ENCODE results near the gene CHTF8.

The CHTF8 gene

DNA sequence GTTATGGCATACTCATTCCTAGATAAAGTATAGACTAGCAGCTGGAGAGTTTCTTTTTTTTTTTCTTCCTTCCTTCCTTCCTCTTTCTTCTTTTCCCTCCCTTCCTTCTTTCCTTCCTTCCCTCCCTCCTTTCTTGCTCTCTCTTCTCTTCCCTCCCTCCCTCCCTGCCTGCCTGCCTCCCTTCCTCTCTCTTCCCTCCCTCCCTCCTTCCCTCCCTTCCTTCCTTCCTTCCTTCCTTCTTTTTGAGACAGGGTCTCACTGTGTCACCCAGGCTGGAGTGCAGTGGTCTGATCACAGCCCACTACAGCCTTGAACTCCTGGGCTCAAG, 47.6 kb upstream of the CHTF8 start:
- ChIA-PET POLR2A (interaction anchor here (0.7 kb wide), 1 partner anchor 50 kb away, joined by 3 read pairs; no protein-coding TSS in a partner anchor), CTCF (interaction anchor here (0.6 to 1.0 kb wide), 4 partner anchors 11 to 108 kb away, joined by 4 to 5 read pairs (median 4); no protein-coding TSS in a partner anchor)
- H3K36me3 ChIP-seq (ENCODE audit: control insufficient read depth in 2 of 2, insufficient read depth in 1 of 2, low read length in 2 of 2): no peaks in the 10 kb centered on the region; a peak in 1 of 3 replicates
- peaks cover 14% of the 10 kb centered on the region for H3K4me1 ChIP-seq (ENCODE audit: control insufficient read depth, insufficient read depth, low read length)
- H3K4me3 ChIP-seq (ENCODE audit: low read depth, low read length): no peak overlapping the region
- 0 out of 2 replicates have a peak overlapping the region, but pooled peaks have one; percentile 27 for H3K27ac ChIP-seq (ENCODE audit: extremely low read depth, low read depth, low read length)
- H3K9me3 ChIP-seq (ENCODE audit: control insufficient read depth, insufficient read depth, low read depth, low read length): no peaks in the 10 kb centered on the region
- TF ChIP-seq, protein P1, sequence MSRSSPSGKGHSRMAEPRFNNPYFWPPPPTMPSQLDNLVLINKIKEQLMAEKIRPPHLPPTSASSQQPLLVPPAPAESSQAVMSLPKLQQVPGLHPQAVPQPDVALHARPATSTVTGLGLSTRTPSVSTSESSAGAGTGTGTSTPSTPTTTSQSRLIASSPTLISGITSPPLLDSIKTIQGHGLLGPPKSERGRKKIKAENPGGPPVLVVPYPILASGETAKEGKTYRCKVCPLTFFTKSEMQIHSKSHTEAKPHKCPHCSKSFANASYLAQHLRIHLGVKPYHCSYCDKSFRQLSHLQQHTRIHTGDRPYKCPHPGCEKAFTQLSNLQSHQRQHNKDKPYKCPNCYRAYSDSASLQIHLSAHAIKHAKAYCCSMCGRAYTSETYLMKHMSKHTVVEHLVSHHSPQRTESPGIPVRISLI (tag by site-specific recombination; IDR thresholded peaks at IDR 0.05): no peak
- TF ChIP-seq, protein P2, sequence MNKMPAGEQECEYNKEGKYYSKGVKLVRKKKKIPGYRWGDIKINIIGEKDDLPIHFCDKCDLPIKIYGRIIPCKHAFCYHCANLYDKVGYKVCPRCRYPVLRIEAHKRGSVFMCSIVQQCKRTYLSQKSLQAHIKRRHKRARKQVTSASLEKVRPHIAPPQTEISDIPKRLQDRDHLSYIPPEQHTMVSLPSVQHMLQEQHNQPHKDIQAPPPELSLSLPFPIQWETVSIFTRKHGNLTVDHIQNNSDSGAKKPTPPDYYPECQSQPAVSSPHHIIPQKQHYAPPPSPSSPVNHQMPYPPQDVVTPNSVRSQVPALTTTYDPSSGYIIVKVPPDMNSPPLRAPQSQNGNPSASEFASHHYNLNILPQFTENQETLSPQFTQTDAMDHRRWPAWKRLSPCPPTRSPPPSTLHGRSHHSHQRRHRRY (tag by site-specific recombination; IDR thresholded peaks at IDR 0.05): no peak
- TF ChIP-seq, protein P3, sequence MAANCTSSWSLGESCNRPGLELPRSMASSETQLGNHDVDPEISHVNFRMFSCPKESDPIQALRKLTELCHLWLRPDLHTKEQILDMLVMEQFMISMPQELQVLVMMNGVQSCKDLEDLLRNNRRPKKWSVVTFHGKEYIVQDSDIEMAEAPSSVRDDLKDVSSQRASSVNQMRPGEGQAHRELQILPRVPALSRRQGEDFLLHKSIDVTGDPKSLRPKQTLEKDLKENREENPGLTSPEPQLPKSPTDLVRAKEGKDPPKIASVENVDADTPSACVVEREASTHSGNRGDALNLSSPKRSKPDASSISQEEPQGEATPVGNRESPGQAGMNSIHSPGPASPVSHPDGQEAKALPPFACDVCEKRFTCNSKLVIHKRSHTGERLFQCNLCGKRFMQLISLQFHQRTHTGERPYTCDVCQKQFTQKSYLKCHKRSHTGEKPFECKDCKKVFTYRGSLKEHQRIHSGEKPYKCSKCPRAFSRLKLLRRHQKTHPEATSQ (tag by site-specific recombination; IDR thresholded peaks at IDR 0.05): no peak
- TF ChIP-seq ZFP41 (tag by site-specific recombination; IDR thresholded peaks at IDR 0.05; ENCODE audit: borderline replicate concordance) (no peak), ZNF747 (tag by site-specific recombination; IDR thresholded peaks at IDR 0.05) (no peak), EGR2 (tag by site-specific recombination; IDR thresholded peaks at IDR 0.05; ENCODE audit: low read depth) (no peak), ZNF394 (tag by site-specific recombination; IDR thresholded peaks at IDR 0.05; ENCODE audit: borderline replicate concordance) (no peak), ZNF585B (tag by site-specific recombination; IDR thresholded peaks at IDR 0.05) (no peak), ZBTB17 (tag by site-specific recombination; IDR thresholded peaks at IDR 0.05) (no peak), ZNF707 (tag by site-specific recombination; IDR thresholded peaks at IDR 0.05) (no peak), ZSCAN16 (tag by site-specific recombination; IDR thresholded peaks at IDR 0.05) (no peak), ZNF426 (tag by site-specific recombination; IDR thresholded peaks at IDR 0.05) (no peak), ZNF341 (tag by site-specific recombination; IDR thresholded peaks at IDR 0.05; ENCODE audit: low read depth) (peak; percentile 20; the same call in 1 of the 2 replicates), ZNF561 (tag by site-specific recombination; IDR thresholded peaks at IDR 0.05; ENCODE audit: borderline replicate concordance) (no peak), ZNF600 (tag by site-specific recombination; IDR thresholded peaks at IDR 0.05) (no peak), ZNF560 (tag by site-specific recombination; IDR thresholded peaks at IDR 0.05; ENCODE audit: borderline replicate concordance) (no peak), KLF16 (tag by site-specific recombination; IDR thresholded peaks at IDR 0.05) (0 out of 2 replicates have a peak, but pooled peaks have one; percentile 27), ZNF571 (tag by site-specific recombination; IDR thresholded peaks at IDR 0.05) (no peak), ZNF24 (tag by site-specific recombination; IDR thresholded peaks at IDR 0.05) (no peak), ZNF366 (tag by site-specific recombination; conservative IDR thresholded peaks at IDR 0.05) (peak; percentile 87), ZNF510 (tag by site-specific recombination; IDR thresholded peaks at IDR 0.05; ENCODE audit: insufficient replicate concordance) (no peak)
- TF ChIP-seq, protein P4, sequence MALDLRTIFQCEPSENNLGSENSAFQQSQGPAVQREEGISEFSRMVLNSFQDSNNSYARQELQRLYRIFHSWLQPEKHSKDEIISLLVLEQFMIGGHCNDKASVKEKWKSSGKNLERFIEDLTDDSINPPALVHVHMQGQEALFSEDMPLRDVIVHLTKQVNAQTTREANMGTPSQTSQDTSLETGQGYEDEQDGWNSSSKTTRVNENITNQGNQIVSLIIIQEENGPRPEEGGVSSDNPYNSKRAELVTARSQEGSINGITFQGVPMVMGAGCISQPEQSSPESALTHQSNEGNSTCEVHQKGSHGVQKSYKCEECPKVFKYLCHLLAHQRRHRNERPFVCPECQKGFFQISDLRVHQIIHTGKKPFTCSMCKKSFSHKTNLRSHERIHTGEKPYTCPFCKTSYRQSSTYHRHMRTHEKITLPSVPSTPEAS (tag by site-specific recombination; IDR thresholded peaks at IDR 0.05): no peak
- TF ChIP-seq, protein P5, sequence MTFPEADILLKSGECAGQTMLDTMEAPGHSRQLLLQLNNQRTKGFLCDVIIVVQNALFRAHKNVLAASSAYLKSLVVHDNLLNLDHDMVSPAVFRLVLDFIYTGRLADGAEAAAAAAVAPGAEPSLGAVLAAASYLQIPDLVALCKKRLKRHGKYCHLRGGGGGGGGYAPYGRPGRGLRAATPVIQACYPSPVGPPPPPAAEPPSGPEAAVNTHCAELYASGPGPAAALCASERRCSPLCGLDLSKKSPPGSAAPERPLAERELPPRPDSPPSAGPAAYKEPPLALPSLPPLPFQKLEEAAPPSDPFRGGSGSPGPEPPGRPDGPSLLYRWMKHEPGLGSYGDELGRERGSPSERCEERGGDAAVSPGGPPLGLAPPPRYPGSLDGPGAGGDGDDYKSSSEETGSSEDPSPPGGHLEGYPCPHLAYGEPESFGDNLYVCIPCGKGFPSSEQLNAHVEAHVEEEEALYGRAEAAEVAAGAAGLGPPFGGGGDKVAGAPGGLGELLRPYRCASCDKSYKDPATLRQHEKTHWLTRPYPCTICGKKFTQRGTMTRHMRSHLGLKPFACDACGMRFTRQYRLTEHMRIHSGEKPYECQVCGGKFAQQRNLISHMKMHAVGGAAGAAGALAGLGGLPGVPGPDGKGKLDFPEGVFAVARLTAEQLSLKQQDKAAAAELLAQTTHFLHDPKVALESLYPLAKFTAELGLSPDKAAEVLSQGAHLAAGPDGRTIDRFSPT (tag by site-specific recombination; IDR thresholded peaks at IDR 0.05): no peak
- TF ChIP-seq, protein P6, sequence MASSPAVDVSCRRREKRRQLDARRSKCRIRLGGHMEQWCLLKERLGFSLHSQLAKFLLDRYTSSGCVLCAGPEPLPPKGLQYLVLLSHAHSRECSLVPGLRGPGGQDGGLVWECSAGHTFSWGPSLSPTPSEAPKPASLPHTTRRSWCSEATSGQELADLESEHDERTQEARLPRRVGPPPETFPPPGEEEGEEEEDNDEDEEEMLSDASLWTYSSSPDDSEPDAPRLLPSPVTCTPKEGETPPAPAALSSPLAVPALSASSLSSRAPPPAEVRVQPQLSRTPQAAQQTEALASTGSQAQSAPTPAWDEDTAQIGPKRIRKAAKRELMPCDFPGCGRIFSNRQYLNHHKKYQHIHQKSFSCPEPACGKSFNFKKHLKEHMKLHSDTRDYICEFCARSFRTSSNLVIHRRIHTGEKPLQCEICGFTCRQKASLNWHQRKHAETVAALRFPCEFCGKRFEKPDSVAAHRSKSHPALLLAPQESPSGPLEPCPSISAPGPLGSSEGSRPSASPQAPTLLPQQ (tag by site-specific recombination; IDR thresholded peaks at IDR 0.05): no peak; the same call in 1 of the 2 replicates
- TF ChIP-seq, protein P7, sequence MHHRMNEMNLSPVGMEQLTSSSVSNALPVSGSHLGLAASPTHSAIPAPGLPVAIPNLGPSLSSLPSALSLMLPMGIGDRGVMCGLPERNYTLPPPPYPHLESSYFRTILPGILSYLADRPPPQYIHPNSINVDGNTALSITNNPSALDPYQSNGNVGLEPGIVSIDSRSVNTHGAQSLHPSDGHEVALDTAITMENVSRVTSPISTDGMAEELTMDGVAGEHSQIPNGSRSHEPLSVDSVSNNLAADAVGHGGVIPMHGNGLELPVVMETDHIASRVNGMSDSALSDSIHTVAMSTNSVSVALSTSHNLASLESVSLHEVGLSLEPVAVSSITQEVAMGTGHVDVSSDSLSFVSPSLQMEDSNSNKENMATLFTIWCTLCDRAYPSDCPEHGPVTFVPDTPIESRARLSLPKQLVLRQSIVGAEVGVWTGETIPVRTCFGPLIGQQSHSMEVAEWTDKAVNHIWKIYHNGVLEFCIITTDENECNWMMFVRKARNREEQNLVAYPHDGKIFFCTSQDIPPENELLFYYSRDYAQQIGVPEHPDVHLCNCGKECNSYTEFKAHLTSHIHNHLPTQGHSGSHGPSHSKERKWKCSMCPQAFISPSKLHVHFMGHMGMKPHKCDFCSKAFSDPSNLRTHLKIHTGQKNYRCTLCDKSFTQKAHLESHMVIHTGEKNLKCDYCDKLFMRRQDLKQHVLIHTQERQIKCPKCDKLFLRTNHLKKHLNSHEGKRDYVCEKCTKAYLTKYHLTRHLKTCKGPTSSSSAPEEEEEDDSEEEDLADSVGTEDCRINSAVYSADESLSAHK (tag by site-specific recombination; IDR thresholded peaks at IDR 0.05): peak; percentile 68; the same call in 1 of the 2 replicates

Data from HEK293 (cell line).